ENCODE data around the gene CDKL2. TPM values are rescaled to one million over a fixed set of nuclear protein-coding genes. Genes with fewer than 3 reads are reported as not detected.
A peak's percentile ranks its signal among the peaks of the same experiment; 100 is the strongest.

CDKL2 gene
- total and polyA plus RNA-seq, 2 experiments from 2014 or later, result 1.8 to 3.1 TPM

- peaks cover 7% of the 10 kb centered on the region for H3F3A ChIP-seq (replicated peaks; ENCODE audit: low read depth)
- peaks cover 70% of the 10 kb centered on the region for H3K36me3 Mint-ChIP-seq (ENCODE audit: low read depth)
- no peaks in the 10 kb centered on the region for H3K27me3 ChIP-seq (ENCODE audit: insufficient read depth)
- no peak overlapping the region for H3K4me3 Mint-ChIP-seq
- peaks cover 49% of the 10 kb centered on the region for H4K20me1 ChIP-seq (replicated peaks; ENCODE audit: insufficient read depth)
- peaks cover 8% of the 10 kb centered on the region; the same call in 2 of the 3 replicates for H3K4me1 Mint-ChIP-seq
- peak overlapping the region; percentile 38; the same call in 1 of the 2 replicates for H3K27ac Mint-ChIP-seq
- H3K27ac ChIP-seq (ENCODE audit: low read depth), result peak overlapping the region; percentile 72
- peaks cover 51% of the 10 kb centered on the region for H3K36me3 ChIP-seq (ENCODE audit: insufficient read depth)
- H3K9me3 Mint-ChIP-seq, result no peaks in the 10 kb centered on the region
- H3K9me2 ChIP-seq (ENCODE audit: insufficient read depth), result no peaks in the 10 kb centered on the region
- ATAC-seq (no peak), DNase-seq (ENCODE audit: low spot score) (no peak)
- TF ChIP-seq ETS1 (IDR thresholded peaks at IDR 0.05) (no peak), ZNF462 (CRISPR knock-in tag; IDR thresholded peaks at IDR 0.05) (no peak), REST (IDR thresholded peaks at IDR 0.05; ENCODE audit: unreplicated experiment) (no peak), EZH2phosphoT487 (IDR thresholded peaks at IDR 0.05; ENCODE audit: unreplicated experiment) (no peak), JUNB (IDR thresholded peaks at IDR 0.05; ENCODE audit: unreplicated experiment) (no peak)
- peaks cover 100% of the 10 kb centered on the region for H3K79me2 ChIP-seq (replicated peaks; ENCODE audit: insufficient read depth)
- H3K4me1 ChIP-seq (ENCODE audit: insufficient read depth), result peaks cover 5% of the 10 kb centered on the region; the same call in 1 of the 2 replicates
- H3K27me3 Mint-ChIP-seq (ENCODE audit: insufficient read depth, low read depth, poor library complexity), result peaks cover 2% of the 10 kb centered on the region
- H2AFZ ChIP-seq, result no peak overlapping the region
- H3K4me2 ChIP-seq, result no peak overlapping the region
- H3K4me3 ChIP-seq, result no peak overlapping the region
Observed at GRCh38 chr4:75660491-75660890, 30.2 kb upstream of the CDKL2 start.
